ENCODE data around the gene NTM.
"Not testable (repeated sequence)": the region's sequence is repeated elsewhere in the genome, so short reads cannot be mapped to it uniquely, and the experiment has no call there.

Gene NTM

GRCh38 chr11:132060567-132060966, 690.2 kb downstream of the NTM start:
- Histone ChIP-seq H3K79me2 (peaks cover 18% of the 10 kb centered on the region), H3K4me3 (ENCODE audit: low read depth, low read length) (no peak overlapping the region), H3K9me3 (ENCODE audit: control insufficient read depth, low read length) (no peaks in the 10 kb centered on the region), H3K4me2 (ENCODE audit: low read length) (no peak overlapping the region), H3K27ac (no peak overlapping the region), H3K4me1 (peaks cover 19% of the 10 kb centered on the region), H3K9ac (no peak overlapping the region), H3K27me3 (ENCODE audit: control insufficient read depth, insufficient read depth, low read length) (no peaks in the 10 kb centered on the region), H3K36me3 (ENCODE audit: control insufficient read depth, insufficient read depth, low read length) (no peaks in the 10 kb centered on the region), H2AFZ (no peak overlapping the region)
- TF ChIP-seq CTCF (IDR thresholded peaks at IDR 0.05), result no peak

- no peak overlapping the region for H2AFZ ChIP-seq
- peaks cover 15% of the 10 kb centered on the region for H3K4me1 ChIP-seq
- H3K9me3 ChIP-seq (ENCODE audit: control insufficient read depth, low read length), result no peaks in the 10 kb centered on the region
- H3K4me2 ChIP-seq (ENCODE audit: low read length), result no peak overlapping the region
- H3K36me3 ChIP-seq (ENCODE audit: control insufficient read depth, insufficient read depth, low read length), result no peaks in the 10 kb centered on the region
- no peak overlapping the region for H3K4me3 ChIP-seq (ENCODE audit: low read depth, low read length)
- no peaks in the 10 kb centered on the region for H3K27me3 ChIP-seq (ENCODE audit: control insufficient read depth, insufficient read depth, low read length)
- H3K79me2 ChIP-seq, result peaks cover 16% of the 10 kb centered on the region
- TF ChIP-seq CTCF (IDR thresholded peaks at IDR 0.05), result no peak
- H3K9ac ChIP-seq, result no peak overlapping the region
- no peak overlapping the region for H3K27ac ChIP-seq
Observed at GRCh38 chr11:132062031-132062430, 691.6 kb downstream of the NTM start.

- no peak for TF ChIP-seq CTCF (IDR thresholded peaks at IDR 0.05)
- H3K4me3 ChIP-seq (ENCODE audit: low read depth, low read length), result no peak overlapping the region
- H3K36me3 ChIP-seq (ENCODE audit: control insufficient read depth, insufficient read depth, low read length), result no peaks in the 10 kb centered on the region
- peaks cover 15% of the 10 kb centered on the region for H3K79me2 ChIP-seq
- H3K4me2 ChIP-seq (ENCODE audit: low read length), result no peak overlapping the region
- H3K9me3 ChIP-seq (ENCODE audit: control insufficient read depth, low read length), result no peaks in the 10 kb centered on the region
- no peaks in the 10 kb centered on the region for H3K27me3 ChIP-seq (ENCODE audit: control insufficient read depth, insufficient read depth, low read length)
- no peak overlapping the region for H3K9ac ChIP-seq
- peaks cover 15% of the 10 kb centered on the region for H3K4me1 ChIP-seq
- no peak overlapping the region for H3K27ac ChIP-seq
- H2AFZ ChIP-seq, result no peak overlapping the region
Observed at GRCh38 chr11:132062541-132062940, 692.1 kb downstream of the NTM start.

- Histone ChIP-seq H3K36me3 (ENCODE audit: control insufficient read depth, insufficient read depth, low read length) (no peaks in the 10 kb centered on the region), H3K4me1 (peaks cover 12% of the 10 kb centered on the region), H3K27me3 (ENCODE audit: control insufficient read depth, insufficient read depth, low read length) (no peaks in the 10 kb centered on the region), H3K9me3 (ENCODE audit: control insufficient read depth, low read length) (no peaks in the 10 kb centered on the region), H3K27ac (no peak overlapping the region), H3K4me3 (ENCODE audit: low read depth, low read length) (no peak overlapping the region), H3K79me2 (peaks cover 4% of the 10 kb centered on the region), H3K4me2 (ENCODE audit: low read length) (no peak overlapping the region), H3K9ac (no peak overlapping the region), H2AFZ (no peak overlapping the region)
- TF ChIP-seq CTCF (IDR thresholded peaks at IDR 0.05), result no peak
Observed at GRCh38 chr11:132064987-132065620, 694.7 kb downstream of the NTM start.

GRCh38 chr11:132068556-132068955, 698.1 kb downstream of the NTM start:
- Histone ChIP-seq H3K4me3 (ENCODE audit: low read depth, low read length) (no peak overlapping the region), H3K79me2 (no peaks in the 10 kb centered on the region), H3K9me3 (ENCODE audit: control insufficient read depth, low read length) (no peaks in the 10 kb centered on the region), H3K27ac (no peak overlapping the region), H3K36me3 (ENCODE audit: control insufficient read depth, insufficient read depth, low read length) (no peaks in the 10 kb centered on the region), H3K9ac (no peak overlapping the region), H3K4me1 (peaks cover 2% of the 10 kb centered on the region), H3K27me3 (ENCODE audit: control insufficient read depth, insufficient read depth, low read length) (no peaks in the 10 kb centered on the region), H3K4me2 (ENCODE audit: low read length) (no peak overlapping the region), H2AFZ (no peak overlapping the region)
- no peak for TF ChIP-seq CTCF (IDR thresholded peaks at IDR 0.05)

- H2AFZ ChIP-seq; H3K4me2 ChIP-seq (ENCODE audit: low read length); H3K27ac ChIP-seq; H3K4me1 ChIP-seq; H3K9me3 ChIP-seq (ENCODE audit: control insufficient read depth, low read length); H3K4me3 ChIP-seq (ENCODE audit: low read depth, low read length); H3K79me2 ChIP-seq; H3K27me3 ChIP-seq (ENCODE audit: control insufficient read depth, insufficient read depth, low read length); H3K36me3 ChIP-seq (ENCODE audit: control insufficient read depth, insufficient read depth, low read length); H3K9ac ChIP-seq: not testable (repeated sequence)
Observed at GRCh38 chr11:132069593-132069992, 699.2 kb downstream of the NTM start.

- not testable (repeated sequence) for H3K4me1 ChIP-seq; H3K36me3 ChIP-seq (ENCODE audit: control insufficient read depth, insufficient read depth, low read length); H3K9ac ChIP-seq; H3K4me2 ChIP-seq (ENCODE audit: low read length); H2AFZ ChIP-seq; H3K9me3 ChIP-seq (ENCODE audit: control insufficient read depth, low read length); H3K79me2 ChIP-seq; H3K4me3 ChIP-seq (ENCODE audit: low read depth, low read length); H3K27me3 ChIP-seq (ENCODE audit: control insufficient read depth, insufficient read depth, low read length); H3K27ac ChIP-seq
Observed at GRCh38 chr11:132070907-132071306, 700.5 kb downstream of the NTM start.

All from parathyroid adenoma (tissue), 2 donors.